HG03196 (cell line): ENCODE results near the gene GPR32.
"Not testable (repeated sequence)": the region's sequence is repeated elsewhere in the genome, so short reads cannot be mapped to it uniquely, and the experiment has no call there.

Source experiments
- ATAC-seq: cut with Tn5 transposase; IDR thresholded peaks from one replicate; pipeline ENCODE4 v1.9.1; 2021; ENCODE audit not compliant: unreplicated experiment

GPR32 gene

DNA sequence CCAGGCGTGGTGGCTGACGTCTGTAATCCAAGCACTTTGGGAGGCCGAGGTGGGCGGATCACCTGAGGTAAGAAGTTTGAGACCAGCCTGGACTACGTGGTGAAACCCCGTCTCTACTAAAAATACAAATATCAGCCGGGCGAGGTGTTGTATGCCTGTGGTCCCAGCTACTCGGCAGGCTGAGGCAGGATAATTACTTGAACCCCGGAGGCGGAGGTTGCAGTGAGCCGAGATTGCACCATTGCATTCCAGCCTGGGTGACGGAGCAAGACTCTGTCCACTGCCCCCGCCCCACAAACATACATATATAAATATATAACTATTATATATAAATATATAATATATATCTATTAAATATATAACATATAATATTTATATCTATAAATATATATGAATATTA, 23.1 kb upstream of the GPR32 start:
- not testable (repeated sequence) for ATAC-seq

GRCh38 chr19:50749490-50749889, 20.8 kb upstream of the GPR32 start:
- no peak for ATAC-seq

DNA sequence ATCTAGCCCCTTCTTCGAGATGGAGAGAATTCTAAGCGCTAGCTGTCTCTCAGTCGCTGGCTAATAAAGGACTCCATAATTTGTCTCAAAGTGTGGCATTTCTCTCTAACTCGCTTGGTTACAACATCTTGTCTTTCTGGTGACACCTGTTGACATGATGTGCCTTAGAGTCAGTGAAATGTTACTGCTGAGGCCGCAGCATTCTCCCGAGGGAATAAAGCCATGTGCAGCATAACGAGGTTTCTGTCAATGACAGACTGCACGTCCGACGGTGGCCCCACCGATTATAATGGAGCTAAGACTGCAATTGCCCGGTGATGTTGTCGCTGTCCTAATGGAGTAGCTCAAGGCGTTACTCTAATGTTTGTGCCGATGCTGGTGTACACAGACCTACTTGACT, 20.3 kb upstream of the GPR32 start:
- no peak for ATAC-seq

- no peak for ATAC-seq
These were observed 16.4 kb upstream of the GPR32 start for GRCh38 chr19:50753879-50754278.

DNA sequence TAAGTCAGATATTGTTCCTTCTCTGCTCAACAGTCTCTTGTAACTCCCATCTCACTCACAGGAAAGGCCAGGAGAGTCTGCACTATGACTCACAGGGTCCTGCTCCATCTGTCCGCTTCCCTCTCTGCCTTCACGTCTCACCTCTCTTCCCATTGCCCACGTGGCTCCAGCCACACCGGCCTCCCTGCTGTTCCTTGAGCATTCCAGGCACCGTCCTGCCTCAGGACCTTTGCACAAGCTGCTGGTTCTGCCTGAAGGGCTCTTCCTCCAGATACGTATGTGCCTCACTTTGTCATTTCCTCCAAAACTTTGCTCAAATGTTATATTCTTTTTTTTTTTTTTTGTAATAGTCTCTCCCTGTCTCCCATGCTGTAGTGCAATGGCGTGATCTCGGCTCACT, 14.0 kb upstream of the GPR32 start:
- ATAC-seq, result not testable (repeated sequence)

DNA sequence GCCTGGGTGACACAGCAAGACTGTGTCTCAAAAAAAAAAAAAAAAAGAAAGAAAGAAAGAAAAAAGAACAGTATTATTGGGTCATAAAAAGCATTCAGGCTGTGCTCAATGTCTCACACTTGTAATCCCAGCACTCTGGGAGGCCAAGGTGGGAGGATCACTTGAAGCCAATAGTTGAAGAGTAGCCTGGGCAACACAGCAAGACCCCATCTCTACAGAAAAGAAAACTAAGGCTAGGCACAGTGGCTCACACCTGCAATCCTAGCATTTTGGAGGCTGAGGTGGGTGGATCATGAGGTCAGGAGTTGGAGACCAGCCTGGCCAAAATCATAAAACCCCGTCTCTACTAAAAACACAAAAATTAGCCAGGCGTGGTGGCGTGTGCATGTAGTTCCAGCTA, 12.6 kb upstream of the GPR32 start:
- ATAC-seq, result not testable (repeated sequence)

DNA sequence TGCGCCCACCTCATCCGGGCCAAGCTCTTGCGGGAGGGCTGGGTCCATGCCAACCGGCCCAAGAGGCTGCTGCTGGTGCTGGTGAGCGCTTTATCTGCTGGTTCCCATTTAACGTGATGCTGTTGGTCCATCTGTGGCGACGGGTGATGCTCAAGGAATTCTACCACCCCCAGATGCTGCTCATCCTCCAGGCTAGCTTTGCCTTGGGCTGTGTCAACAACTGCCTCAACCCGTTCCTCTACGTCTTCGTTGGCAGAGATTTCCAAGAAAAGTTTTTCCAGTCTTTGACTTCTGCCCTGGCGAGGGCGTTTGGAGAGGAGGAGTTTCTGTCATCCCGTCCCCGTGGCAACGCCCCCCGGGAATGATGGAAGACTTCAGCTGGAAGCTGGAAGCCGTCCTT, 11.2 kb upstream of the GPR32 start:
- ATAC-seq, result not testable (repeated sequence)

- ATAC-seq, result no peak
These were observed 10.4 kb upstream of the GPR32 start for GRCh38 chr19:50759886-50760285.

DNA sequence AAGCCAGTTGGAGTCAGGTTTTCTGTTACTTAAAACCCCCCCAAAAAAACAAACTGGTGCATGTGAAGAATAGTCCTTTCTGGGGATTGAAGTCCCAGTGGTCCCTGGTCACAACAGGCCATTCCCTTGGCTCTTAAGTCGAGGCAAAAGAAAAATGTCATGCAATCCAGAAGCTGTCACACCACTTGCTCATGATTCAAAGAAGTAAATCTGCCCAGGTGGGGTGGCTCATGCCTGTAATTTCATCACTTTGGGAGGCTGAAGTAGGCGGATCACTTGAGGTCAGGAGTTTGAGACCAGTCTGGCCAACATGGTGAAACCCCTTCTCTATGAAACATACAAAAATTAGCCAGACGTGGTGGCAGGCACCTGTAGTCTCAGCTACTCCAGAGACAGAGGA, 8.8 kb upstream of the GPR32 start:
- not testable (repeated sequence) for ATAC-seq

- ATAC-seq, result not testable (repeated sequence)
These were observed 6.7 kb upstream of the GPR32 start for GRCh38 chr19:50763521-50763920.

DNA sequence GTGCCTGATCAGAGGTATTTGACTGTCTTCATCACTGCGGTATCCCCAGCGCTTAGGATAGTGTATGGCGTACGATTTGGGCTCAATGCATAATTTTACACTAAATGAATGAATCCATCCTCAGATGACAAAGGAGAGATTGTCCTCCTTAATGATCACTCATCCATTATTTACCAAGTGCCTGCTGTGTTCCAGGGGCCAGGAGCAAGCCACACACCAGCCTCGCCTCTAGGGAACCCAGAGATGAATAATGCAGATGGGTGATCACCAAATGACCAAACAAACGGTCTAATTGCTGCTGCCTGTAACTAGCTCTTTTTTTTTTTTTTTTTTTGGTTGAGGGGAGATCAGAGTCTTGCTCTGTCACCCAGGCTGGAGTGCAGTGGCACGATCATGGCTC, 5.9 kb upstream of the GPR32 start:
- no peak for ATAC-seq

DNA sequence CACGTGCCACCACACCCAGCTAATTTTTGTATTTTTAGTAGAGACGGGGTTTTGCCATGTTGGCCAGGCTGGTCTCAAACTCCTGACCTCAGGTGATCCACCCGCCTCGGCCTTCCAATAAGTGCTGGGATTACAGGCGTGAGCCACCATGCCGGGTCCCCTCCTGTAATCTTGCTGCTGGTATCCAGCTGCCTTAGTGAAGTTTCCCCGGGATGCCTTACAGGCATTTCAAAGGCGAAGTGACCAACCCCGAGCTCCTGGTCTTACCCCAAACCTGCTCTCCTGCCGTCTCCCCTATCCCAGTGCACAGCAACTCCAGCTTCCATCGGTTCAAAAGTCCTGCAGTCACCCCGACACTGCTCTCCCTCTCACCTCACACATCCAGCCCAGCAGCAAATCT, 3.5 kb upstream of the GPR32 start:
- ATAC-seq, result not testable (repeated sequence)

DNA sequence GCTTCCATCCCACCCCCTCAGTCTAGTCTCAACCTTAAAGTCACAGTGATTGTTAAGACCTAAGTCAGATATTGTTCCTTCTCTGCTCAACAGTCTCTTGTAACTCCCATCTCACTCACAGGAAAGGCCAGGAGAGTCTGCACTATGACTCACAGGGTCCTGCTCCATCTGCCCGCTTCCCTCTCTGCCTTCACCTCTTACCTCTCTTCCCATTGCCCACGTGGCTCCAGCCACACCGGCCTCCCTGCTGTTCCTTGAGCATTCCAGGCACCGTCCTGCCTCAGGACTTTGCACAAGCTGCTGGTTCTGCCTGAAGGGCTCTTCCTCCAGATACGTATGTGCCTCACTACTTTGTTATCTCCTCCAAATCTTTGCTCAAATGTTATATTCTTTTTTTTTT, 3.0 kb upstream of the GPR32 start:
- ATAC-seq, result not testable (repeated sequence)

GRCh38 chr19:50768277-50768676, 2.0 kb upstream of the GPR32 start:
- no peak for ATAC-seq

DNA sequence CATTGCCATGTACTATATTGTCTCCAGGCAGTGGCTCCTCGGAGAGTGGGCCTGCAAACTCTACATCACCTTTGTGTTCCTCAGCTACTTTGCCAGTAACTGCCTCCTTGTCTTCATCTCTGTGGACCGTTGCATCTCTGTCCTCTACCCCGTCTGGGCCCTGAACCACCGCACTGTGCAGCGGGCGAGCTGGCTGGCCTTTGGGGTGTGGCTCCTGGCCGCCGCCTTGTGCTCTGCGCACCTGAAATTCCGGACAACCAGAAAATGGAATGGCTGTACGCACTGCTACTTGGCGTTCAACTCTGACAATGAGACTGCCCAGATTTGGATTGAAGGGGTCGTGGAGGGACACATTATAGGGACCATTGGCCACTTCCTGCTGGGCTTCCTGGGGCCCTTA, 624 bp downstream of the GPR32 start:
- no peak for ATAC-seq

DNA sequence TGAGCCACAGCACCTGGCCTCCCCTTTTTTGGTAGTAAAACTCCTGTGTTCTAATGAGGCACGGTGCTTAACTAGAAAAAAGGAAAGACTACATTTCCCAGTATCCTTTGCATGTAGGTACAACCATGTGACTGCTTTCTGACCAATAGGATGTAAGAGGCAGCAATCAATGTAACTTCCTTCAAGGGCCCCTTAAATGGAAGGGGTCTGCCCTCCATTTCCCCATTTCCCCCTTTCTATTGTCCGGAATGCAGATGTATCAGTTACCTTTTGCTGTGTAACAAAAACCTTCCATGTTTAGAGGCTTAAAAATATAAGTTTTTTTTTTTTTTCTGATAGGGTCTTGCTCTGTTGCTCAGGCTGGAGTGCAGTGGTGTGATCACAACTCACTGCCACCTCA, 2.2 kb downstream of the GPR32 start:
- no peak for ATAC-seq

GRCh38 chr19:50772912-50773311, 2.6 kb downstream of the GPR32 start:
- ATAC-seq, result not testable (repeated sequence)

DNA sequence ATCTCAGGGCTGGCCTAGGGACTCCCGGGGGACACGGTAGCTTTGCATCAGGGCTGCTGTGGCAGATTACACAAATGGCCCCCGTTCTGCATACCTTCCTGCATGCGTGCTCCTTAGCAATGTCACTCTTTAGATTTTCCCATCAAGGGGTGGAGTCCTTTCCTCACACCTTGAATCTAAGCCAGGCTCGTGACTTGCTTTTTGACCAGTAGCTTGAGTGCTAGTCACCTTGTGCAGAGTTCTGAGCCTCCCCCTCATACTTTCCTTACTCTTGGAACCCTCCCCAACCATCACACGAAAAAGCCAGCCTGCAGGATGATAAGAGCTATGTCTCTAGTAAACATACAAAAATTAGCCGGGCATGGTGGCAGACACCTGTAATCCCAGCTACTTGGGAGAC, 3.2 kb downstream of the GPR32 start:
- ATAC-seq, result not testable (repeated sequence)

GRCh38 chr19:50776131-50776530, 5.9 kb downstream of the GPR32 start:
- ATAC-seq, result no peak

DNA sequence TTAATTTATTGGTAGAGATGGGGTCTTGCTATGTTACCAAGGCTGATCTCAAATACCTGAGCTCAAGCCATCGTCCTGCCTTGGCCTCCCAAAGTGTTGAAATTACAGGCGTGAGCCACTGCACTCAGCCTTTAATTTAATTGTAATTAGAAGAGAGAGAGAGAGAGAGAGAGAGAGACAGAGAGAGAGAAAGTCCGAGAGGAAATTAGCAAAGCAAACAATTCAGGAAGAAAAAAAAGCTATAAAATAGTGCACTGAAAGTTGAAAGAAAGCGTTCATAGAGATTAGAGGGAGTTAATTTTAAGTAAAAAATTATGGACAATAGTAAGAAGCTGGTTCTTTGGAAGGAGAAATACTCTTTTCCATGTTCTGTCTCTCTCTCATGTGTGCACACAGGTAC, 7.0 kb downstream of the GPR32 start:
- no peak for ATAC-seq

- no peak for ATAC-seq
These were observed 7.6 kb downstream of the GPR32 start for GRCh38 chr19:50777830-50778303.

DNA sequence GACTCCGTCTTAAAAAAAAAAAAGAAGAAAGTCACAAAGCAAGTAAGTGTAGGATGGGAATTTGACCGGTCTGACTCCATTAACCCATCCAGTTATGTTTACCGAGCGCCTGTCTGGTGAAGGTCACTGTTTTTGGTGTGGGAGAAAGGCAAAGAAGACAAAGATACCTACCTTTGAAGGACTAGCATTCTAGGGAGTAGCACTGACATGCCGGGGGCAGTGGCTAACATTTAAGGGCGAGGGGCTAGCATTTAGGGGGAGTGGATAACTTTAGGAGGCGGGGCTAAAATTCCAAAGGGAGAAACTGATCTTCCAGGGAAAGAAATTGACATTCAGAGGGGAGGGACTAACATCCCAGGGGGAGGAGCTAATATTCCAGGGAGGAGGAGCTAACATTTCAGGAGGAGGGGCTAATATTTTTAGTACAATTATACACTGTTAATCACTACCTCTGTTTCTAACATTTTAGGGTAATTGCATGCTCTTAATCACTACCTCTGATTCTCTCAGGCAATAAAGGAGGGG, 8.7 kb downstream of the GPR32 start:
- ATAC-seq, result no peak
